HG03280 (cell line): ENCODE measurements around the gene ORC5.

Experiments used
- ATAC-seq: cut with Tn5 transposase; IDR thresholded peaks from one replicate; pipeline ENCODE4 v1.9.1; 2021; ENCODE audit warnings: mild to moderate bottlenecking, moderate library complexity; ENCODE audit not compliant: unreplicated experiment

ORC5 gene

DNA sequence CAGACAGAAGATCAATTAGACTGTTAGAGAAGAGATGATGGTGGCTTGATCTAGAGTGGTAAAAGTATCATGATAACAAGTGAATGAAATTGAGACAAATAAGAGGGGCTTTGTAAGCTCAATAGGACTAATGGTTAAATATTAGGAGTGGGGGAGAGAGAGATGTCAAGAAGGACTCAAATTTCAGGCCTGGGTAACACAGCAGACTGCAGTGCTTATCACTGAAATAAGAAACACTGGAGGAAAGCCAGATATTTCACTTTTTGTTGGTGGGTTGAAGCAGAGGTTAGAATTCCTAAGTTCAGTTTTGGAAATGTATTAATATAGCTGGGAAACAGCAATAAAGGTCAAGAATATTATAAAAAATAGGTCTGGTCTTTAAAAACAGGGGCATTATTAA, 74.6 kb downstream of the ORC5 start:
- no peak for ATAC-seq

- no peak for ATAC-seq
Measured at GRCh38 chr7:104130726-104131125, 77.1 kb downstream of the ORC5 start.

DNA sequence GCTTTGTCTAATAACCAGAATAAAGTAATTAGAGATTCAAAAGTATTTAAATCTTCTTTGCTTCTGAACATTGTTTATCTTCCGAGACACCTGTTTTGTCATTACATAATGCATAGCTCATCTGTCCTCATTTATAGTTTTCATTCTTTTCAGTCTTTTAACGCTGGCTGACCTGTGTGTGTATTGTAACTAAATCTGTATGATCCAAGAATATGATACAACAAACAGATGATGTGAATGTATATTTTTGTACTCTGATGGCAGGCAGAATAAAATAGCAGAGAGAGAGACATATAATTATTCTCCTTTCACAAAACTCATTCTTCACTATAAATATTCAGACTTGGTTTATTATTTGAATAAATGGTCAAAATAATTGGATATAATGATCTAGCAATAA, 80.6 kb downstream of the ORC5 start:
- ATAC-seq = no peak

DNA sequence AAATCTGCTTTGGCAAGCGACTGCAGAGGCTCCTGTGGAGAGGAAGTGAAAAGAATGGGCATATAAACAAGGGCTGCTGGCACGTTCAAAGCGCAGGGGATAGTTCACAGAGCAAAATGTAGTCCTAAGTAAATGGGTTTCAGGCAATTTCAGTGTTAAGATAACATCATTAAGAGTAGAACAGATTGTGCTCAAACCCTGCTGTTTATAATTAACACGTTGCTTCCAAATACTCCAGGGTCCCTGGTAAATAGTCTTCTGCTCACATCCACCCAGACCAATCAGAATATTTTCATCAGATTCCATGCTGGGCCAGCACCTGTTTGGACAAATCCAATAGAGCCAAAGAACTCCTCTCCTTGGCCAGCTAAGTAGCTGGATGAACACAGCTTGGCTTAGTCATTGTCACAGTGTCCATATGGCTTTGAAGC, 81.4 kb downstream of the ORC5 start:
- ATAC-seq = no peak

DNA sequence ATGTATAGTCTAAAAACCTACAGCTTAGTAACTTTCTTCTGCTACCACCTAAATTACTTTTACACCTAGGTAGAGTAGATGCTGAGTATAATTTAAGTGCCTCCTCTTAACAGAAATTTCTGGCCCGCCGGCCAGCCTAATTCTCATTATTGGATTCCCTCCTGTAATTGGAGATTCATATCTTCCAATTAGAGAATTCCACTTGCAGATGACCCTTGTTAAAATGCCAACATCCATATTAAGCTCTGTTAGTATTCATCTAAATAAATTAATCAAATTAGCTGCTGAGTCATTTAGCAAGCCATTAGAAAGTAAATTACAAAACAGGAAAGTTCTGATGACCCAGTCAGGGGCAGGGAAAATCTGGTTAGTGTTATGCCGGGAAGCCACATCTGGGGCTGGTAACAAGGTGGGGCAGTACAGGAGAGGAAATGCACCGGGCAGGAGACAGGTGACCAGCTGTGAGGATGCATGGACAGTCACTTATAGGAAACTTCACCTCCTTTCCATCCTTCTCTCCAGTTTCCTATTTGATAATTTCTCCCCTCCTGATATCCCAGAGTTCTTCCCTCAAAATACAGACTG, 82.8 kb downstream of the ORC5 start:
- no peak for ATAC-seq

- ATAC-seq = no peak
Measured at GRCh38 chr7:104124469-104124868, 83.3 kb downstream of the ORC5 start.

DNA sequence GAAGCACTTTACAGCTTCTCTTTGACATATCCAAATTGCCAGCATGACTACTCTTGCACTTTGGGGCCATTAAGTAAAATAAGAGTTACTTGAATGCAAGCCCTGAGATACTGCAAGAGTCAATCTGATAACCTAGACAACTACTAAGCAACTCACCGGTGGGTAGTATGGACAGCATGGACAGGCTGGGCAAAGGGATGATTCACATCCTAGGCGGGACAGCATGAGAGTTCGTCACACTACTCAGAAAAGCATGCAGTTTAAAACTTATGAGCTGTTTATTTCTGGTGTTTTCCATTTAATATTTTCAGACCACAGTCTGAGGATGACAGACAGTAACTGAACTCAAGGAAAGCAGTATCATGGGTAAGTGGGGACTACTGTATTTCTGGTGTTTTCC, 84.0 kb downstream of the ORC5 start:
- ATAC-seq = no peak

GRCh38 chr7:104113788-104114187, 94.0 kb downstream of the ORC5 start:
- no peak for ATAC-seq

- no peak for ATAC-seq
Measured at GRCh38 chr7:104112623-104113022, 95.2 kb downstream of the ORC5 start.

GRCh38 chr7:104111271-104111670, 96.5 kb downstream of the ORC5 start:
- ATAC-seq = no peak

DNA sequence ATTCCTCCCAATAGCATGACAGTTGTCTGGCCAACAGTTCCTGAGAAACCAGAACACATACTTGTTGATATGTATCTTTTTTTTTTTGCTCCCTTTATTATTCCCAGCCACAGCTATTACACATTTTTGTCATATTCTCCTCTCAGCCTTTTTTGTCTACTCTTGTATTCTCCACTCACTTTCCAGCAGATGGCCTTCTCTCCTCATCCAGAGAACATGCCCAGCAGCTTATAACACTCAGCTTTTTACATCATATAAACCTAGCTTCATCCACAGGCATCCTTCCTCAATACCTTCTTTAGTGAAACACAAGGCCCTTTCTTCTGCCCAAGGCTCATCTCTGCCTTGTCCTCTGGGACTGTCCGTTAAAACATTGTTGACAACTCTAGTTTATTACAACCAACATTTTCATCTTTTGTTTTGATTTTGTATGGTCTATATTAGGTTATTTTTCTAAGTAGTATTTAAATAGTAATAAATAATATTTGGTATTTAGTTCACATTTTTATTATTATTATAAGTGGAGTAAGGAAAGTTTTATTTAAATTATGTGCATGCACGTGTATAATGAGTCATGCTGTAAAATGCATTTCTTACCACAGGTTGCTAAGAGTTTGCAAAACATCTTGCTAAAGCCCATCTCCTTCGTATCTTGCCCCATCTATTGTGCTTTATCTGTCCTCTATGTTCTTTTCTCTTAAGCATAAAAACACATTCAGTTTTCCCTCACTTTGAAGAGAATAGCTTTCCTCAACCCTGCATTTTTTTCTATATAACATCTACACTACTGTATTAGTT, 101.5 kb downstream of the ORC5 start:
- ATAC-seq = no peak

DNA sequence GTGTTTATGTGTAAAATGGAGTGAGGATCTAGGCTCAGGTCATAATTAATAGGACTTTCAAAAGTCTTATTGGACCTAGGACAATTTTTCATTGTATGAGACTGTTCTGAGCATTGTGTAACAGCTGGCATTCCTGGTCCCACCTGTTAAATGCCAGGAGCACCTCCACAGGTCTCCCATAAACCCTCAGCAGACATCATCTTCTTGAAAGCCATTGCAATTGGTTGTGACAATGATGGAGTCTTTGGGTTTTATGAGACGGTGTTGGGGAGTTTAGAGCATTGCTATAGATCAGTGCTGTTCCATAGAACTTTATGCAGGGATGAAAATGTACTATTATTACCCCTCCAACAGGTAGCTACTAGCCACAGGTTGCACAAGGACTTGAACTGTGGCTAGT, 108.9 kb downstream of the ORC5 start:
- ATAC-seq = no peak

- ATAC-seq = no peak
Measured at GRCh38 chr7:104096683-104097082, 111.1 kb downstream of the ORC5 start.

DNA sequence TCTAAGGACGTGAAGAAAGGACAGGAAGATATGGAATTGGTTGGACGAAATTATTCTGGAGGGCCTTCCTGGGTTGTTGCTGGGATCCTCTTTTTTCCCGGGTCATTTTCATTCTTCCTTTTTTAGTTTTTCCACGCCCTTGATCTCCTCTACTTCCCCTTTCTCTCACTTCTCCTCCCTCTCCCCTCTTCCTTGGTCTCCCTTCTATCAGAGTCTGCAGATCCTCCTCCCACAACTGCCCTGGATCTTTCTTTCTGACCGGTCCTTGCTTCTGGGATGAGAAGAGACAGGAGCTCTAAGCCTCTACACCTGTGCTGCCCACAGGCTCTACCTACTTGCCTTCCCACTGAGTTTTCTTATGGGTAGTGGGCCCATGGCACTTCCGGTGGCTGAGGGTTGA, 114.7 kb downstream of the ORC5 start:
- ATAC-seq = no peak

- no peak for ATAC-seq
Measured at GRCh38 chr7:104091242-104091641, 116.6 kb downstream of the ORC5 start.

- no peak for ATAC-seq
Measured at GRCh38 chr7:104089612-104090011, 118.2 kb downstream of the ORC5 start.

DNA sequence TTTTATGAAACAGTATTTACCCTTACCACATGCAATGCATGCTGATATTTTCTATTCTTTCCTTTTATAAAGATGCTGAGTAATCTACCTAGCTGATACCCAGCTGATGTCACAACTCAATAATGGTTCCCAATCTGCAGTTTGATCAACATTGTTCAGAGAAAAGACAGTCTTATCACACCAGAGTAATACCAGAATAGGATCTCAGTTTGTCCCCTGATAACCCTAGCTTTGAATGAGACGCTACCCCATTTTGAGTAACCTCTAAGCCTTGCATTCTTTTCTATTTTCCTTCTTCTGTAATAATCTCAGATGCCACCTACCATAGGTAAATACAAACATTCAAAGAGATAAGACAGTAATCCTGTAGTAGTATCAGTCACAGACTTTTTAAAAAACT, 118.8 kb downstream of the ORC5 start:
- no peak for ATAC-seq
